ENCODE measurements around the gene TNFRSF4. TPM values are rescaled to one million over a fixed set of nuclear protein-coding genes. Genes with fewer than 3 reads are reported as not detected.

TNFRSF4 gene
- total and polyA plus RNA-seq, 2 of the 13 experiments (the other 11 are each of a cell fraction or from before 2014, with no cell fraction given): not detected

DNA sequence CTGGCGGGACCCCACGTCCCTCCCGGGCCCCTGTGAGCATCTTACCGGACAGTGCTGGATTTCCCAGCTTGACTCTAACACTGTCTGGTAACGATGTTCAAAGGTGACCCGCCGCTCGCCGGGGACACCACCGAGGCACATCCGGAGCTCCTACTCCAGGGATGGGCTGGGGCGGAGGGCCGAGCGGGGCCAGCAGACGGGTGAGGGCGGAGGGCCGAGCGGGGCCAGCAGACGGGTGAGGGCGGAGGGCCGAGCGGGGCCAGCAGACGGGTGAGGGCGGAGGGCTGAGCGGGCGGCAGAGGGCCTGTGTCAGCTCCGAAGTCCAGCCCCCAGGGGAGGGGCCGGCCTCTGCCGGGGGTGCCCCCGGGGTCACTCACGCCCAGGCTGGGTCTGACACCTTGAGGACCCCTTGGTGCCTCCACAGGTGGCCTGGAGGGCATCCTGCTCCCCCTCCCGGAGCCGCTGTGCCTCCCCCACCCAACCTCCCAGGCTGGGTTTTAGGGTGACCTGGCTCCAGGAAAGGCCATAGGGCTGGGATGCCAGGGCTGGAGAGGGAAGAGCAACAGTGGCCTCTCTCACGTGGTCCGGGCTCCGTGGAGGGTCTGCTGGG, 46.0 kb downstream of the TNFRSF4 start (continued):
- TF ChIP-seq, protein P1, sequence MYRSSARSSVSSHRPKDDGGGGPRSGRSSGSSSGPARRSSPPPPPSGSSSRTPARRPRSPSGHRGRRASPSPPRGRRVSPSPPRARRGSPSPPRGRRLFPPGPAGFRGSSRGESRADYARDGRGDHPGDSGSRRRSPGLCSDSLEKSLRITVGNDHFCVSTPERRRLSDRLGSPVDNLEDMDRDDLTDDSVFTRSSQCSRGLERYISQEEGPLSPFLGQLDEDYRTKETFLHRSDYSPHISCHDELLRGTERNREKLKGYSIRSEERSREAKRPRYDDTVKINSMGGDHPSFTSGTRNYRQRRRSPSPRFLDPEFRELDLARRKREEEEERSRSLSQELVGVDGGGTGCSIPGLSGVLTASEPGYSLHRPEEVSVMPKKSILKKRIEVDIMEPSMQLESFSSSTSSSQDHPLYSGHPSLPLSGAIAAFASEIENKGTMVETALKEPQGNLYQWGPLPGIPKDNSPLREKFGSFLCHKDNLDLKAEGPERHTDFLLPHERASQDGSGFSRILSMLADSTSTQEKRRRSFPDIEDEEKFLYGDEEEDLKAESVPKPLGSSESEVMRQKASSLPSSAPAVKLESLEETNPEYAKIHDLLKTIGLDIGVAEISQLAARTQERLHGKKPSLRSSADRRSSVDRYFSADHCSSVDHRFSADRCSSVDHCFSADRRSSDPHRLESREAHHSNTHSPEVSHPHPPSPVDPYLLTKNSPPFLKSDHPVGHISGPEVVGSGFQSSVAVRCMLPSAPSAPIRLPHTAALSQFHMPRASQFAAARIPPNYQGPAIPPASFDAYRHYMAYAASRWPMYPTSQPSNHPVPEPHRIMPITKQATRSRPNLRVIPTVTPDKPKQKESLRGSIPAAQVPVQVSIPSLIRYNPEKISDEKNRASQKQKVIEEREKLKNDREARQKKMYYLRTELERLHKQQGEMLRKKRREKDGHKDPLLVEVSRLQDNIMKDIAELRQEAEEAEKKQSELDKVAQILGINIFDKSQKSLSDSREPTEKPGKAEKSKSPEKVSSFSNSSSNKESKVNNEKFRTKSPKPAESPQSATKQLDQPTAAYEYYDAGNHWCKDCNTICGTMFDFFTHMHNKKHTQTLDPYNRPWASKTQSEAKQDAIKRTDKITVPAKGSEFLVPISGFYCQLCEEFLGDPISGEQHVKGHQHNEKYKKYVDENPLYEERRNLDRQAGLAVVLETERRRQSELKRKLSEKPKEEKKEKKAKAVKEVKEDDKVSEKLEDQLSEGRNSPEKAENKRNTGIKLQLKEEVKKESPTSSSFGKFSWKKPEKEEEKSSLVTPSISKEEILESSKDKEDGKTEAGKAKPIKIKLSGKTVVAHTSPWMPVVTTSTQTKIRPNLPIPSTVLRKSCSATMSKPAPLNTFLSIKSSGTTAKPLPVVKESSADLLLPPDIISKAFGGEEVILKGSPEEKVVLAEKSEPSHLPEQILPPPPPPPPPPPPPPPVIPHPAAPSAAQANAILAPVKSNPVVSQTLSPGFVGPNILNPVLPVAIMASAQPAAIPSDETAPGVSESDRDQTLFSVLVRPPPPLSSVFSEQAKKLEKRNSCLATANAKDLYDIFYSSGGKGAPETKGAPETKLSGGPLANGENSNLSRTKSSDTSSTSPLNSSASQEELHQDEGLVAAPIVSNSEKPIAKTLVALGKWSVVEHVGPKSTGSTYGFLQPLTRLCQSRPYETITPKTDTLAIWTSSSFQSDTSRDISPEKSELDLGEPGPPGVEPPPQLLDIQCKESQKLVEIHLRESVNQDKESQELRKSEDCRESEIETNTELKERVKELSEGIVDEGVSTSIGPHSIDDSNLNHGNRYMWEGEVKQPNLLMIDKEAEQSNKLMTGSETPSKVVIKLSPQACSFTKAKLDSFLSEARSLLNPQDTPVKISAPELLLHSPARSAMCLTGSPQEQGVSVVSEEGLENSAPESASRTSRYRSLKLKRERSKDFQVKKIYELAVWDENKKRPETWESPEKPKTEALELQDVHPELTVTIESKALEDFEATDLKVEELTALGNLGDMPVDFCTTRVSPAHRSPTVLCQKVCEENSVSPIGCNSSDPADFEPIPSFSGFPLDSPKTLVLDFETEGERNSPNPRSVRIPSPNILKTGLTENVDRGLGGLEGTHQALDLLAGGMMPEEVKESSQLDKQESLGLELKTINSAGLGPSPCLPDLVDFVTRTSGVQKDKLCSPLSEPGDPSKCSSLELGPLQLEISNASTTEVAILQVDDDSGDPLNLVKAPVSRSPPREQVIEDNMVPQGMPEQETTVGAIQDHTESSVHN (CRISPR knock-in tag; IDR thresholded peaks at IDR 0.05): no peak
- TF ChIP-seq RXRB (CRISPR knock-in tag; IDR thresholded peaks at IDR 0.05; ENCODE audit: borderline replicate concordance) (peak; percentile 38; the same call in 1 of the 2 replicates), ETV5 (CRISPR knock-in tag; IDR thresholded peaks at IDR 0.05; ENCODE audit: borderline replicate concordance) (peak; percentile 51; the same call in 1 of the 2 replicates), SP5 (CRISPR knock-in tag; IDR thresholded peaks at IDR 0.05; ENCODE audit: borderline replicate concordance, low read depth) (0 out of 2 replicates have a peak, but pooled peaks have one; percentile 17), SMAD3 (CRISPR knock-in tag; IDR thresholded peaks at IDR 0.05) (no peak), ZNF451 (CRISPR knock-in tag; IDR thresholded peaks at IDR 0.05) (peak; percentile 59; the same call in 1 of the 2 replicates), TAF1 (CRISPR knock-in tag; IDR thresholded peaks at IDR 0.05) (peak; percentile 14; the same call in 1 of the 2 replicates), ZSCAN21 (CRISPR knock-in tag; IDR thresholded peaks at IDR 0.05; ENCODE audit: borderline replicate concordance) (0 out of 2 replicates have a peak, but pooled peaks have one; percentile 32), ZNF619 (CRISPR knock-in tag; IDR thresholded peaks at IDR 0.05) (0 out of 2 replicates have a peak, but pooled peaks have one; percentile 0)
